ENCODE data around the gene SUB1. TPM values are rescaled to one million over a fixed set of nuclear protein-coding genes. Genes with fewer than 3 reads are reported as not detected.

The SUB1 gene
- total RNA-seq, 2 donors from 2014 or later: 230 to 288 TPM

DNA sequence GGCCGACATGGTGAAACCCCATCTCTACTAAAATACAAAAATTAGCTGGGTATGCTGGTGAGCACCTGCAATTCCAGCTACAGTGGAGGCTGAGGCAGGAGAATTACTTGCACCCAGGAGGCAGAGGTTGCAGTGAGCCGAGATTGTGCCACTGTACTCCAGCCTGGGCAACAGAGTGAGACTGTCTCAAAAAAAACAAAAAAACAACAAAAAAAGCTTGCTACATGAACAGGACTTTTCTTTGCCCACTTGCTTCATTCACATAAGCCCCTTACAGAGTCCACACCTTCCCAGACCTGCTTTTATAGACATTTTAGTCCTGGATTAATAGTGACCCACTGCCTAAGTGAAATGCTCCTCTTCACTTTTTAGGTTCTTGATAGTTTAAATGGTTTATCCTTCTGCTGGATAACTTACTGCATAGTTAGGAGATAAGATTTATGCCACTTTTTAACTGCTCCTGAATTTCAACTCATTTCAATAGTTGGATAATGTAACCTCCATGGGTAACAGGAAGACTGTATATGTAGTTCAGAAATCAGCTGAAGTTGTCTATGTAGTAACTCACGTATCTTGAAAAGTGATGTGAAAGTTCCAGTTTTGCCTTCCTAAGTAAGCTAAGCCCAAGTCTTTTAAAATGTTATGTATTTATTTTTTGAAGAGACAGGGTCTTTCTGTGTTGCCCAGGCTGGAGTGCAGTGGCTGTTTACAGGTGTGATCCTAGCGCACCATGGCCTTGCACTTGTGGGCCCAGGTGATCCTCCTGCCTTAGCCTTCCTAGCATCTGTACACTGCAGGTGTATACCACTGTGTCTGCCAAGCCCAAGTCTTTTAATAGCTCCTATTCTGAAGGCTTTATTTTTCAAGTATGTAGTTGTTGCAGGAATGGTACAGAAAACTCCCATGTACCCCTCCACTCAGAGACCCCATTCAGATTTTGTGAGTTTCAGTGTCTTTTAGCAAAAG is 19.7 kb downstream of the SUB1 start:
- WGBS, 2 experiments (ENCODE audit: insufficient coverage in 1 of 2, insufficient read length in 1 of 2): 86 to 100% methylated on average over 3 to 4 of the region's 4 CpGs

DNA sequence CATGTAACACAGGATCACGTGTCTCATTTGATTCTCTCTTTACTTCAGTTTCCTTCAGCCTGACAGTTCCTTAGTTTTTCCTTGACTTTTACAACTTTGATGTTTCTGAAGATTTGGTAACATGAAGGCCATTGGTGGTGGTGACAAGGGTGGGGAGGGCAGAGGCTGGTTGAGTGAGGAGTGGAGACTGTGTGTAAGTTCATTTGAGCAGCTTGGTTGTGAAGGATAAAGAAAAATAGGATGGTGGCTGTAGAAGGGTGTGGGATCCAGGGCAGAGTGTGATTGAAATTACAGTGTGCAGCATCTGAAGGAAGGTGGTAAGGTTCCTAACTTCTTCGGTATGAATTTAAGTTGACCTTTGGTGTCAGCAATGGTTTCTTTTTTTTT is 20.4 kb downstream of the SUB1 start:
- DNase-seq: no peak
- no peak overlapping the region for H3K4me3 ChIP-seq (ENCODE audit: low read length)
- no peaks in the 10 kb centered on the region for H3K4me1 ChIP-seq (ENCODE audit: control insufficient read depth, insufficient read depth, low read length)
- Mint-ChIP-seq H3K36me3 (ENCODE audit: low read depth) (peaks cover 58% of the 10 kb centered on the region), H3K27ac (peak overlapping the region; percentile 7), H3K9me3 (no peaks in the 10 kb centered on the region), H3K4me3 (no peak overlapping the region), H3K27me3 (ENCODE audit: insufficient read depth) (no peaks in the 10 kb centered on the region), H3K4me1 (no peaks in the 10 kb centered on the region)
- TF ChIP-seq, protein P1, sequence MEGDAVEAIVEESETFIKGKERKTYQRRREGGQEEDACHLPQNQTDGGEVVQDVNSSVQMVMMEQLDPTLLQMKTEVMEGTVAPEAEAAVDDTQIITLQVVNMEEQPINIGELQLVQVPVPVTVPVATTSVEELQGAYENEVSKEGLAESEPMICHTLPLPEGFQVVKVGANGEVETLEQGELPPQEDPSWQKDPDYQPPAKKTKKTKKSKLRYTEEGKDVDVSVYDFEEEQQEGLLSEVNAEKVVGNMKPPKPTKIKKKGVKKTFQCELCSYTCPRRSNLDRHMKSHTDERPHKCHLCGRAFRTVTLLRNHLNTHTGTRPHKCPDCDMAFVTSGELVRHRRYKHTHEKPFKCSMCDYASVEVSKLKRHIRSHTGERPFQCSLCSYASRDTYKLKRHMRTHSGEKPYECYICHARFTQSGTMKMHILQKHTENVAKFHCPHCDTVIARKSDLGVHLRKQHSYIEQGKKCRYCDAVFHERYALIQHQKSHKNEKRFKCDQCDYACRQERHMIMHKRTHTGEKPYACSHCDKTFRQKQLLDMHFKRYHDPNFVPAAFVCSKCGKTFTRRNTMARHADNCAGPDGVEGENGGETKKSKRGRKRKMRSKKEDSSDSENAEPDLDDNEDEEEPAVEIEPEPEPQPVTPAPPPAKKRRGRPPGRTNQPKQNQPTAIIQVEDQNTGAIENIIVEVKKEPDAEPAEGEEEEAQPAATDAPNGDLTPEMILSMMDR (conservative IDR thresholded peaks at IDR 0.05): no peak
- no peaks in the 10 kb centered on the region for H3K9me3 ChIP-seq (ENCODE audit: control insufficient read depth, low read length)
- H3K36me3 ChIP-seq (ENCODE audit: control insufficient read depth, insufficient read depth, low read length): peaks cover 55% of the 10 kb centered on the region
- 92 to 100% methylated on average over 1 to 2 of the region's 2 CpGs for WGBS, 2 experiments (ENCODE audit: insufficient coverage in 1 of 2, insufficient read length in 1 of 2)
- H3K27me3 ChIP-seq (ENCODE audit: control insufficient read depth, insufficient read depth, low read length, poor library complexity, severe bottlenecking): no peaks in the 10 kb centered on the region
- no peak overlapping the region for H3K9ac ChIP-seq (ENCODE audit: extremely low read depth, low read length, poor library complexity, severe bottlenecking)
- H3K27ac ChIP-seq (ENCODE audit: low read depth, low read length): no peak overlapping the region

More for the DNA sequence above, 19.7 kb downstream of the SUB1 start:
- Histone ChIP-seq H3K27ac (ENCODE audit: low read depth, low read length) (no peak overlapping the region), H3K9me3 (ENCODE audit: control insufficient read depth, low read length) (no peaks in the 10 kb centered on the region), H3K4me1 (ENCODE audit: control insufficient read depth, insufficient read depth, low read length) (no peaks in the 10 kb centered on the region), H3K4me3 (ENCODE audit: low read length) (no peak overlapping the region), H3K9ac (ENCODE audit: extremely low read depth, low read length, poor library complexity, severe bottlenecking) (no peak overlapping the region), H3K36me3 (ENCODE audit: control insufficient read depth, insufficient read depth, low read length) (peaks cover 62% of the 10 kb centered on the region), H3K27me3 (ENCODE audit: control insufficient read depth, insufficient read depth, low read length, poor library complexity, severe bottlenecking) (no peaks in the 10 kb centered on the region)
- TF ChIP-seq, protein P1 (conservative IDR thresholded peaks at IDR 0.05): no peak
- Mint-ChIP-seq H3K9me3 (no peaks in the 10 kb centered on the region), H3K27me3 (ENCODE audit: insufficient read depth) (no peaks in the 10 kb centered on the region), H3K4me1 (no peaks in the 10 kb centered on the region), H3K36me3 (ENCODE audit: low read depth) (peaks cover 63% of the 10 kb centered on the region), H3K4me3 (no peak overlapping the region), H3K27ac (no peak overlapping the region)
- DNase-seq: no peak

DNA sequence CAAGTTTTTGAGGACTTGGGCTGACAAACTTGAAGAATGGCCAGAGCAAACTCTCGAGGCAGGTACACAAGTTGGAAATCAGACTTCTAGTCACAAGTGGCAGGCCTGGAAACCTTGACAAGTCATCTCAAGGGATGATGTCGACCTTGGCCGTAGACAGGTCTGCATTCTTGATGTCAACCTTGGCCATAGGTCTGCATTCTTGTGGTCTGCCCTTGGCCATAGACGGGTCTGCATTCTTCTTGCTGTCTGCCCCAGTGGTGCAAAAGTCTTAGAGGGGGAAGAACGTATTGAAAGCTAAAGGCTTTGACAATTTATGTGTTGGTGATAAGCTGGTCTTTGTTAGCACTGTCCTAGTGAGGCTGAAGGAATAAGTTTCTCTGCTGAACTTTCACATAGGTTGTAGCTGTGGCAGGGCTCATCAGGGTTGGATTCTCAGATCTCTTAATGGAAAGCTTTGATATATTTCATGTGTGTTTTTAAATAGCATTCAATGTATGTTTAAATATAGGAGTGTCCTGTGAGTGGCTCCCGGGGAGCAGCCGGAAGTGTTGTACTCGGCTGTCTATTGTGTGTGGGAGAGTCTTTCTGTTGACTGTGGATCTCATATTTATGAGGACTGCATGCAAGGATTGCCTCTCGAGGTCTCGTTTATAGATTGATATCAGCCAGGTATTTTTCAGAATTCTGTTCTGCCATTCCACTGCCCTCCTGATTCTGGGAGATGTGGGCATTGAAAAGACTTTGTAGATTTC is 27.0 kb downstream of the SUB1 start:
- no peak overlapping the region for H3K27ac ChIP-seq (ENCODE audit: low read depth, low read length)
- Mint-ChIP-seq H3K27ac (no peak overlapping the region), H3K27me3 (ENCODE audit: insufficient read depth) (no peaks in the 10 kb centered on the region), H3K9me3 (no peaks in the 10 kb centered on the region), H3K36me3 (ENCODE audit: low read depth) (peaks cover 13% of the 10 kb centered on the region), H3K4me3 (no peak overlapping the region), H3K4me1 (no peaks in the 10 kb centered on the region)
- no peak overlapping the region for H3K4me3 ChIP-seq (ENCODE audit: low read length)
- peaks cover 9% of the 10 kb centered on the region for H3K36me3 ChIP-seq (ENCODE audit: control insufficient read depth, insufficient read depth, low read length)
- TF ChIP-seq, protein P1 (conservative IDR thresholded peaks at IDR 0.05): no peak
- no peaks in the 10 kb centered on the region for H3K27me3 ChIP-seq (ENCODE audit: control insufficient read depth, insufficient read depth, low read length, poor library complexity, severe bottlenecking)
- no peaks in the 10 kb centered on the region for H3K9me3 ChIP-seq (ENCODE audit: control insufficient read depth, low read length)
- DNase-seq: no peak
- WGBS, 2 experiments (ENCODE audit: insufficient coverage in 1 of 2, insufficient read length in 1 of 2): 87 to 100% methylated on average over 5 to 10 of the region's 10 CpGs
- no peaks in the 10 kb centered on the region for H3K4me1 ChIP-seq (ENCODE audit: control insufficient read depth, insufficient read depth, low read length)
- no peak overlapping the region for H3K9ac ChIP-seq (ENCODE audit: extremely low read depth, low read length, poor library complexity, severe bottlenecking)
